Astrocyte (in vitro differentiated cells and primary cell): ENCODE results near the gene ERCC5. TPM values are rescaled to one million over a fixed set of nuclear protein-coding genes. Genes with fewer than 3 reads are reported as not detected.

Experiments used
- DNase-seq: peaks from one replicate; pipeline ENCODE4 v3.0.0-alpha.2; 2010; ENCODE audit warnings: low read depth
- FAIRE-seq: peaks from 2 replicates; lab custom pipeline; 2011; peaks lifted over from hg19 to GRCh38; lab: Jason Lieb, UNC
- H2AFZ ChIP-seq: 2 replicates; pipeline ENCODE4 v1.6.0; 2012; ENCODE audit warnings: low read depth, low read length, inconsistent platforms
- H3K27ac ChIP-seq: 2 replicates; pipeline ENCODE4 v1.5.1; 2011; ENCODE audit warnings: low read depth, low read length, inconsistent platforms
- H3K27me3 ChIP-seq: 2 replicates; pipeline ENCODE4 v1.6.0; 2011; ENCODE audit warnings: low read length, inconsistent platforms; ENCODE audit not compliant: insufficient read depth
- H3K36me3 ChIP-seq: 2 replicates; pipeline ENCODE4 v1.5.1; 2011; ENCODE audit warnings: low read length, inconsistent platforms; ENCODE audit not compliant: insufficient read depth
- H3K4me1 ChIP-seq: 2 replicates; pipeline ENCODE4 v1.5.1; 2011; ENCODE audit warnings: low read length, inconsistent platforms; ENCODE audit not compliant: insufficient read depth
- H3K4me2 ChIP-seq: 2 replicates; pipeline ENCODE4 v1.6.0; 2012; ENCODE audit warnings: low read length, inconsistent platforms
- H3K4me3 ChIP-seq: 2 replicates; pipeline ENCODE4 v1.5.1; 2011; ENCODE audit warnings: low read depth, mild to moderate bottlenecking, low read length, inconsistent platforms; ENCODE audit not compliant: insufficient read depth
- H3K79me2 ChIP-seq: 2 replicates; pipeline ENCODE4 v1.6.0; 2012; ENCODE audit warnings: mild to moderate bottlenecking, low read length, inconsistent platforms; ENCODE audit not compliant: insufficient read depth
- H3K9ac ChIP-seq: 2 replicates; pipeline ENCODE4 v1.6.0; 2012; ENCODE audit warnings: mild to moderate bottlenecking, low read length, inconsistent platforms
- H3K9me3 ChIP-seq: 2 replicates; pipeline ENCODE4 v1.5.1; 2012; ENCODE audit warnings: low read depth, mild to moderate bottlenecking, low read length, inconsistent platforms; ENCODE audit not compliant: insufficient read depth
- H4K20me1 ChIP-seq: 2 replicates; pipeline ENCODE4 v1.6.0; 2012; ENCODE audit warnings: low read length, inconsistent platforms; ENCODE audit not compliant: insufficient read depth
- H3K27ac Mint-ChIP-seq: one replicate; pipeline ENCODE4 v1.8.0; 2021; ENCODE audit warnings: mild to moderate bottlenecking, mixed read lengths; ENCODE audit not compliant: unreplicated experiment
- H3K27me3 Mint-ChIP-seq: one replicate; pipeline ENCODE4 v1.8.0; 2021; ENCODE audit warnings: low read depth, mixed read lengths; ENCODE audit not compliant: unreplicated experiment
- H3K36me3 Mint-ChIP-seq: one replicate; pipeline ENCODE4 v1.8.0; 2021; ENCODE audit warnings: low read depth, mixed read lengths; ENCODE audit not compliant: unreplicated experiment
- H3K4me1 Mint-ChIP-seq: one replicate; pipeline ENCODE4 v1.8.0; 2021; ENCODE audit warnings: low read depth, mixed read lengths; ENCODE audit not compliant: unreplicated experiment
- H3K4me3 Mint-ChIP-seq: one replicate; pipeline ENCODE4 v1.8.0; 2021; ENCODE audit warnings: mild to moderate bottlenecking, moderate library complexity, mixed read lengths; ENCODE audit not compliant: unreplicated experiment
- H3K9me3 Mint-ChIP-seq: one replicate; pipeline ENCODE4 v1.8.0; 2021; ENCODE audit warnings: mild to moderate bottlenecking, mixed read lengths; ENCODE audit not compliant: unreplicated experiment
- CTCF ChIP-seq: IDR thresholded peaks from 2 replicates; pipeline ENCODE4 v1.5.1; 2011; ENCODE audit warnings: low read depth, mild to moderate bottlenecking, inconsistent platforms, low read length, moderate library complexity; ENCODE audit not compliant: insufficient read depth
- EZH2 ChIP-seq: IDR thresholded peaks from 2 replicates; pipeline ENCODE4 v1.6.1; 2012; ENCODE audit warnings: mild to moderate bottlenecking, low read length, inconsistent platforms; ENCODE audit not compliant: insufficient read depth
- total RNA-seq: library from RNA; stranded (reverse); gene quantifications from 2 replicates; pipeline ENCODE4 v1.2.1, GENCODE V29; 2021

Gene ERCC5
- total RNA-seq, 1 donor from 2014 or later: 42.9 TPM

GRCh38 chr13:102914339-102914930, 68.6 kb downstream of the ERCC5 start:
- H3K4me1 ChIP-seq: no peaks in the 10 kb centered on the region
- no peaks in the 10 kb centered on the region for H3K27me3 ChIP-seq
- FAIRE-seq (no peak), DNase-seq (no peak)
- H3K4me2 ChIP-seq: peak overlapping the region; percentile 53
- Mint-ChIP-seq H3K27me3 (peaks cover 5% of the 10 kb centered on the region), H3K4me1 (peaks cover 3% of the 10 kb centered on the region), H3K9me3 (peaks cover 2% of the 10 kb centered on the region), H3K36me3 (no peaks in the 10 kb centered on the region), H3K27ac (no peak overlapping the region), H3K4me3 (no peak overlapping the region)
- H2AFZ ChIP-seq: no peak overlapping the region
- TF ChIP-seq CTCF (no peak), EZH2 (no peak)
- no peaks in the 10 kb centered on the region for H3K9me3 ChIP-seq
- H3K4me3 ChIP-seq: no peak overlapping the region
- no peaks in the 10 kb centered on the region for H3K79me2 ChIP-seq
- H3K27ac ChIP-seq: no peak overlapping the region
- H3K36me3 ChIP-seq: no peaks in the 10 kb centered on the region
- no peak overlapping the region for H3K9ac ChIP-seq
- no peaks in the 10 kb centered on the region for H4K20me1 ChIP-seq

DNA sequence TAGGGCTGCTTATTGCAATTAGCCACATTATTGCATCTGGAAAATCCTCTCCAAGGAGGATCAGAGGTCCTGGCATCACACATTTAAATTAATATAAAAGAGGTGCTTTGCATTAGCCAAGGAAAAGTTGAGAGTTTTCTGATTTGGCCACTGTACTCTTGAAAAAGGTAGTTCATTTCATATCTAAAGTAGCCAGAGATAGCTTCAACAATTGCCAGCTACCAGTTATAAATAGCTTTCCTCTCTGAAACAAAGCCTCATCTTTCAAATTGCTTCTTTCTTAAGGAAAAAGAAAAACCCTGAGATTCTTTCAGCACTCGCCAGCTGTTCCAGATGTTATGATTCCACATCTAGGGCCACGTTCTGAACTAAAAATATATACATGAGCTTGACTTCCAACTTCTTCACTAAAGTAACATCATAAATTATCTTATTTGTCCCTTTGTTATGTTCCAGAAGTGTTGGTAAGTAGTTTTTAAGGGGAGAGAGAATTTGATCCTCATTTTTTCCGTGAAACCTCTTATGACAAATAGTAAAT, 69.6 kb downstream of the ERCC5 start:
- Histone ChIP-seq H4K20me1 (no peaks in the 10 kb centered on the region), H3K4me3 (no peak overlapping the region), H3K79me2 (no peaks in the 10 kb centered on the region), H3K9me3 (no peaks in the 10 kb centered on the region), H3K4me2 (no peak overlapping the region), H3K9ac (no peak overlapping the region), H2AFZ (no peak overlapping the region), H3K36me3 (no peaks in the 10 kb centered on the region), H3K27me3 (no peaks in the 10 kb centered on the region), H3K4me1 (no peaks in the 10 kb centered on the region), H3K27ac (no peak overlapping the region)
- Mint-ChIP-seq H3K9me3 (peaks cover 2% of the 10 kb centered on the region), H3K27ac (no peak overlapping the region), H3K4me3 (no peak overlapping the region), H3K36me3 (no peaks in the 10 kb centered on the region), H3K4me1 (peaks cover 3% of the 10 kb centered on the region), H3K27me3 (peaks cover 5% of the 10 kb centered on the region)
- DNase-seq: no peak
- no peak for FAIRE-seq
- TF ChIP-seq EZH2 (no peak), CTCF (no peak)

DNA sequence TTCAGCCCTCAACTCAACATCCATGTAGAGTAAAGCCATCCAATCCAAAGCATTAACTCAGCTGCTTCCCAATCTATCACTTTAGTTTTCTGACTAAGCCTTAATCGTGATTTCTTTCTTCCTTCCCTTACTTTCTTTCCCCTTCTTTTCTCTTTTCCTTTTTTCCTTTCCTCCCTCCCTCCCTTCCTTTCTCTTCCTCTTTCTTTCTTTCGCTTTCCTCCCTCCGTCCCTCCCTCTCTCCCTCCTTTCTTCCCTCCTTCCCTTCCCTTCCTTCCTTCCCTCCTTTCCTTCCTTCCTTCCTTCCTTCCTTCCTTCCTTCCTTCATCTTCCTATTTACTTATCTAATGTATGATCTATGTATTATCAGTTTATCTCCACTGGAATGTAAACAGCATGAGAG, 71.2 kb downstream of the ERCC5 start:
- Histone ChIP-seq H3K36me3 (no peaks in the 10 kb centered on the region), H3K79me2 (no peaks in the 10 kb centered on the region), H3K4me1 (no peaks in the 10 kb centered on the region), H3K27me3 (no peaks in the 10 kb centered on the region), H4K20me1 (no peaks in the 10 kb centered on the region), H2AFZ (no peak overlapping the region), H3K4me3 (no peak overlapping the region), H3K9ac (no peak overlapping the region), H3K4me2 (no peak overlapping the region), H3K9me3 (no peaks in the 10 kb centered on the region), H3K27ac (no peak overlapping the region)
- Mint-ChIP-seq H3K27me3 (peaks cover 10% of the 10 kb centered on the region), H3K36me3 (no peaks in the 10 kb centered on the region), H3K9me3 (peaks cover 4% of the 10 kb centered on the region), H3K27ac (peak overlapping the region; percentile 36), H3K4me1 (peaks cover 3% of the 10 kb centered on the region), H3K4me3 (no peak overlapping the region)
- TF ChIP-seq EZH2: no peak
- no peak for TF ChIP-seq CTCF
- FAIRE-seq (no peak), DNase-seq (no peak)
